ENCODE results near the gene DYNC2LI1. TPM values are rescaled to one million over a fixed set of nuclear protein-coding genes. Genes with fewer than 3 reads are reported as not detected.

The DYNC2LI1 gene
- total and polyA plus RNA-seq, 2 of the 8 experiments (the other 6 are each of a cell fraction or from before 2014, with no cell fraction given): 3.9 to 7.6 TPM

- H4K20me1 ChIP-seq (replicated peaks in 1 of 2; ENCODE audit: control insufficient read depth in 1 of 2, insufficient read depth in 2 of 2, low read length in 2 of 2): no peaks in the 10 kb centered on the region
- H3K18ac ChIP-seq (ENCODE audit: extremely low read depth, low read length): no peak overlapping the region
- H3K56ac ChIP-seq (replicated peaks; ENCODE audit: insufficient read length, low read depth, low read length): no peak overlapping the region
- H3K14ac ChIP-seq (ENCODE audit: insufficient read length): no peak overlapping the region
- FAIRE-seq (no peak), DNase-seq (ENCODE audit: low read depth in 1 of 2, low spot score in 2 of 2) (peak in 1 of 2 experiments; percentile 35)
- H3K23me2 ChIP-seq (ENCODE audit: low read depth, low read length): no peaks in the 10 kb centered on the region
- H3K79me2 ChIP-seq (ENCODE audit: control insufficient read depth in 1 of 2, insufficient read depth in 2 of 2, low read length in 2 of 2): no peaks in the 10 kb centered on the region
- H4K5ac ChIP-seq (ENCODE audit: insufficient read length, low read depth, low read length): no peak overlapping the region
- CTCF ChIA-PET (ENCODE audit: partially characterized antibody): no interaction called here
- H2BK120ac ChIP-seq (replicated peaks; ENCODE audit: low read depth, low read length): no peak overlapping the region
- no peak overlapping the region for H3K27ac ChIP-seq (ENCODE audit: low read depth, low read length)
- POLR2A ChIA-PET (ENCODE audit: partially characterized antibody): no interaction called here
- no peak for TF ChIP-seq FOSL1 (IDR thresholded peaks at IDR 0.05; ENCODE audit: insufficient read depth, low read depth, low read length)
- no peak for TF ChIP-seq GTF2F1 (IDR thresholded peaks at IDR 0.05; ENCODE audit: borderline replicate concordance, low read depth, low read length)
- no peak overlapping the region for H3K9ac ChIP-seq (replicated peaks in 1 of 4; ENCODE audit: extremely low read depth in 1 of 4, low read depth in 3 of 4, low read length in 3 of 4)
- H3K4me3 ChIP-seq (ENCODE audit: extremely low read depth in 1 of 4, insufficient read depth in 2 of 4, low read depth in 3 of 4, low read length in 4 of 4): no peak overlapping the region
- no peak overlapping the region; the same call in 1 of the 2 replicates for H4K8ac ChIP-seq (ENCODE audit: extremely low read depth, insufficient read depth, low read length)
- H2AK5ac ChIP-seq (ENCODE audit: low read depth, low read length): no peak overlapping the region
- 80% methylated on average over 14 of the region's 14 CpGs; no CpG with 5 or more reads in 1 of the 2 experiments for WGBS, 2 experiments (ENCODE audit: extremely low coverage in 1 of 2, insufficient coverage in 1 of 2, insufficient read length in 1 of 2, insufficient replicate concordance in 2 of 2, low coverage in 1 of 2, low lambda C conversion rate in 2 of 2, missing lambda C conversion rate in 1 of 2)
- H2BK20ac ChIP-seq (ENCODE audit: low read length): no peak overlapping the region
- no peak overlapping the region for H3K23ac ChIP-seq (ENCODE audit: insufficient read length)
- H3K27me3 ChIP-seq (replicated peaks in 1 of 4; ENCODE audit: control insufficient read depth in 3 of 4, extremely low read depth in 1 of 4, insufficient read depth in 3 of 4, low read length in 3 of 4): no peaks in the 10 kb centered on the region
- H3K4me2 ChIP-seq (ENCODE audit: insufficient read depth in 1 of 2, low read depth in 2 of 2, low read length in 2 of 2): no peak overlapping the region
- peak overlapping the region; percentile 91 for H2AFZ ChIP-seq (ENCODE audit: low read length)
- no peaks in the 10 kb centered on the region for H3K9me3 ChIP-seq (ENCODE audit: insufficient read depth in 2 of 2, low read depth in 1 of 2, low read length in 1 of 2)
- no peak overlapping the region for H2BK5ac ChIP-seq (ENCODE audit: low read depth, low read length)
- H3K4ac ChIP-seq (replicated peaks; ENCODE audit: insufficient read length, low read depth, low read length): no peak overlapping the region
- H3K36me3 ChIP-seq (ENCODE audit: control insufficient read depth in 2 of 4, insufficient read depth in 4 of 4, low read length in 3 of 4): no peaks in the 10 kb centered on the region
- no peak overlapping the region for H4K91ac ChIP-seq (replicated peaks; ENCODE audit: insufficient read length, low read length)
- no peaks in the 10 kb centered on the region for H3K79me1 ChIP-seq (ENCODE audit: low read depth, low read length)
- H2BK15ac ChIP-seq (ENCODE audit: low read length): no peak overlapping the region
- H2BK12ac ChIP-seq (ENCODE audit: low read depth, low read length): no peak overlapping the region
- peaks cover 0 to 6% (median 2%) of the 10 kb centered on the region in 4 experiments; a peak in 3 of 7 replicates for H3K4me1 ChIP-seq (replicated peaks in 1 of 4; ENCODE audit: control insufficient read depth in 3 of 4, insufficient read depth in 4 of 4, low read length in 3 of 4)
Measured at GRCh38 chr2:43839776-43840564, 66.1 kb downstream of the DYNC2LI1 start.
